Neural cell (in vitro differentiated cells): ENCODE results near the gene PDE1C. TPM values are rescaled to one million over a fixed set of nuclear protein-coding genes. Genes with fewer than 3 reads are reported as not detected.

ENCODE experiments used
- H2AFZ ChIP-seq: fragments of 200-600, 300-800 bp; sonication (generic), shearing (Covaris generic); 2 replicates; pipeline ENCODE4 v1.6.0; 2014; ENCODE audit warnings: low read depth, mild to moderate bottlenecking, antibody characterized with exemption, low read length, moderate library complexity
- H3F3A ChIP-seq: fragments of 200-600 bp; shearing (Covaris generic); 2 replicates; pipeline ENCODE4 v1.6.1; 2016; ENCODE audit warnings: mild to moderate bottlenecking, moderate library complexity, mixed read lengths, antibody characterized with exemption, low read length; ENCODE audit not compliant: insufficient read depth, poor library complexity, severe bottlenecking
- H3K27ac ChIP-seq: fragments of 200-600, 300-800 bp; sonication (generic), shearing (Covaris generic); 2 replicates; pipeline ENCODE4 v1.5.1; 2014; ENCODE audit warnings: mild to moderate bottlenecking, low read length, moderate library complexity
- H3K27me3 ChIP-seq: fragments of 300-800, 200-600 bp; sonication (generic), shearing (Covaris generic); 2 replicates; pipeline ENCODE4 v1.6.0; 2014; ENCODE audit warnings: mild to moderate bottlenecking, low read depth, low read length, moderate library complexity; ENCODE audit not compliant: insufficient read depth
- H3K36me3 ChIP-seq: fragments of 300-800, 200-600 bp; sonication (generic), shearing (Covaris generic); 2 replicates; pipeline ENCODE4 v1.5.1; 2014; ENCODE audit warnings: mild to moderate bottlenecking, antibody characterized with exemption, low read length, moderate library complexity; ENCODE audit not compliant: insufficient read depth
- H3K4me2 ChIP-seq: fragments of 300-800, 200-600 bp; sonication (generic), shearing (Covaris generic); 2 replicates; pipeline ENCODE4 v1.6.0; 2014; ENCODE audit warnings: mild to moderate bottlenecking, low read length
- H3K4me3 ChIP-seq: fragments of 300-800, 200-600 bp; sonication (generic), shearing (Covaris generic); 2 replicates; pipeline ENCODE4 v1.5.1; 2014; ENCODE audit warnings: mild to moderate bottlenecking, low read length, moderate library complexity
- H3K79me2 ChIP-seq: fragments of 200-600 bp; shearing (Covaris generic); replicated peaks from 2 replicates; pipeline ENCODE4 v1.6.0; 2014; ENCODE audit warnings: mild to moderate bottlenecking, low read length, moderate library complexity; ENCODE audit not compliant: insufficient read depth
- H3K9ac ChIP-seq: fragments of 300-800, 200-600 bp; sonication (generic), shearing (Covaris generic); 2 replicates; pipeline ENCODE4 v1.6.1; 2016; ENCODE audit warnings: mild to moderate bottlenecking, low read length, mixed read lengths
- H3K9me2 ChIP-seq: fragments of 200-600 bp; shearing (Covaris generic); 2 replicates; pipeline ENCODE4 v1.6.1; 2016; ENCODE audit warnings: mild to moderate bottlenecking, low read length, mixed read lengths; ENCODE audit not compliant: insufficient read depth
- H3K9me3 ChIP-seq: fragments of 200-600, 300-800 bp; sonication (generic), shearing (Covaris generic); 2 replicates; pipeline ENCODE4 v1.6.1; 2016; ENCODE audit warnings: mild to moderate bottlenecking, mixed run types, low read length, moderate library complexity, mixed read lengths
- H4K20me1 ChIP-seq: fragments of 200-600 bp; shearing (Covaris generic); 2 replicates; pipeline ENCODE4 v1.6.1; 2016; ENCODE audit warnings: mild to moderate bottlenecking, mixed run types; ENCODE audit not compliant: insufficient read depth
- CTCF ChIP-seq: fragments of 450-650 bp; IDR thresholded peaks from 2 replicates; pipeline ENCODE4 v1.5.1; 2014; ENCODE audit warnings: antibody characterized with exemption, mild to moderate bottlenecking, moderate library complexity; ENCODE audit not compliant: poor library complexity, severe bottlenecking
- EP300 ChIP-seq: fragments of 450-650 bp; conservative IDR thresholded peaks from 2 replicates; pipeline ENCODE4 v1.6.1; 2014; ENCODE audit warnings: antibody characterized with exemption, mild to moderate bottlenecking, moderate library complexity; ENCODE audit not compliant: poor library complexity, severe bottlenecking
- EZH2 ChIP-seq: fragments of 200-600, 300-800 bp; shearing (Covaris generic), sonication (generic); IDR thresholded peaks from 2 replicates; pipeline ENCODE4 v1.6.1; 2014; ENCODE audit warnings: antibody characterized with exemption, low read length, borderline replicate concordance, mild to moderate bottlenecking; ENCODE audit not compliant: insufficient read depth, poor library complexity, severe bottlenecking
- MXI1 ChIP-seq: fragments of 450-650 bp; conservative IDR thresholded peaks from 2 replicates; pipeline ENCODE4 v1.6.1; 2014; ENCODE audit warnings: antibody characterized with exemption, mild to moderate bottlenecking; ENCODE audit not compliant: poor library complexity, severe bottlenecking
- POLR2AphosphoS5 ChIP-seq: IDR thresholded peaks from 2 replicates; pipeline ENCODE4 v1.6.1; 2012
- RAD21 ChIP-seq: fragments of 450-650 bp; conservative IDR thresholded peaks from 2 replicates; pipeline ENCODE4 v1.6.1; 2014; ENCODE audit warnings: antibody characterized with exemption, mild to moderate bottlenecking, moderate library complexity
- SMC3 ChIP-seq: fragments of 450-650 bp; conservative IDR thresholded peaks from 2 replicates; pipeline ENCODE4 v1.6.1; 2014; ENCODE audit warnings: antibody characterized with exemption, mild to moderate bottlenecking, moderate library complexity; ENCODE audit not compliant: poor library complexity
- TAF1 ChIP-seq: IDR thresholded peaks from 2 replicates; pipeline ENCODE4 v1.6.1; 2012; ENCODE audit warnings: low read depth
- polyA plus RNA-seq: library from polyadenylated mRNA; depleted of rRNA; stranded (reverse); fragments of >200 nt; gene quantifications from 2 replicates; pipeline ENCODE4 v1.2.3, GENCODE V29; 2014
- TF ChIP-seq, protein P1 (sequence below): IDR thresholded peaks from 2 replicates; pipeline ENCODE4 v1.6.1; 2012; ENCODE audit warnings: borderline replicate concordance

The PDE1C gene
- polyA plus RNA-seq, 1 donor from 2014 or later, result 6.6 TPM

DNA sequence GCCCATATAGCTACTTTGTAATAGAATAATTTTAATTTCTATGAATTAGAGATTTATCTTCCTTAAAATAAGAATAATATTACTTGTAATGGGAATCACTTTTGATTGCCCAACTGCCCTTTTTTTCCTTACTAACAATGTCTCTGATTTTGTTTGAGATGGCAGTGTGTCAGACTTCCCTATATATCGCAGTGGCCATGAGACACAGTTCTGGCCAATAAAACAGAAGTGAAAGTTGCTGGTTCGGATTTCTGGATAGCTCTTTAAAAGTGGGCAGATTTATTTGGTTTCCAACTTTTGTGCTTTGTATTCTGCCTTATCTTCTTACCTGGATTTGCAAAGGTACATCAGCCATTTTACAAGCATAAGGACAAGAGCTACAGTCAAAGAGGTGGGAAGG lies 213.0 kb downstream of the PDE1C start:
- H3K9me3 ChIP-seq, result no peaks in the 10 kb centered on the region
- no peaks in the 10 kb centered on the region for H3K36me3 ChIP-seq
- H3K9me2 ChIP-seq, result no peaks in the 10 kb centered on the region
- H3K27ac ChIP-seq, result no peak overlapping the region
- TF ChIP-seq, protein P1, sequence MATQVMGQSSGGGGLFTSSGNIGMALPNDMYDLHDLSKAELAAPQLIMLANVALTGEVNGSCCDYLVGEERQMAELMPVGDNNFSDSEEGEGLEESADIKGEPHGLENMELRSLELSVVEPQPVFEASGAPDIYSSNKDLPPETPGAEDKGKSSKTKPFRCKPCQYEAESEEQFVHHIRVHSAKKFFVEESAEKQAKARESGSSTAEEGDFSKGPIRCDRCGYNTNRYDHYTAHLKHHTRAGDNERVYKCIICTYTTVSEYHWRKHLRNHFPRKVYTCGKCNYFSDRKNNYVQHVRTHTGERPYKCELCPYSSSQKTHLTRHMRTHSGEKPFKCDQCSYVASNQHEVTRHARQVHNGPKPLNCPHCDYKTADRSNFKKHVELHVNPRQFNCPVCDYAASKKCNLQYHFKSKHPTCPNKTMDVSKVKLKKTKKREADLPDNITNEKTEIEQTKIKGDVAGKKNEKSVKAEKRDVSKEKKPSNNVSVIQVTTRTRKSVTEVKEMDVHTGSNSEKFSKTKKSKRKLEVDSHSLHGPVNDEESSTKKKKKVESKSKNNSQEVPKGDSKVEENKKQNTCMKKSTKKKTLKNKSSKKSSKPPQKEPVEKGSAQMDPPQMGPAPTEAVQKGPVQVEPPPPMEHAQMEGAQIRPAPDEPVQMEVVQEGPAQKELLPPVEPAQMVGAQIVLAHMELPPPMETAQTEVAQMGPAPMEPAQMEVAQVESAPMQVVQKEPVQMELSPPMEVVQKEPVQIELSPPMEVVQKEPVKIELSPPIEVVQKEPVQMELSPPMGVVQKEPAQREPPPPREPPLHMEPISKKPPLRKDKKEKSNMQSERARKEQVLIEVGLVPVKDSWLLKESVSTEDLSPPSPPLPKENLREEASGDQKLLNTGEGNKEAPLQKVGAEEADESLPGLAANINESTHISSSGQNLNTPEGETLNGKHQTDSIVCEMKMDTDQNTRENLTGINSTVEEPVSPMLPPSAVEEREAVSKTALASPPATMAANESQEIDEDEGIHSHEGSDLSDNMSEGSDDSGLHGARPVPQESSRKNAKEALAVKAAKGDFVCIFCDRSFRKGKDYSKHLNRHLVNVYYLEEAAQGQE, result no peak
- no peak for TF ChIP-seq POLR2AphosphoS5
- TF ChIP-seq RAD21, result no peak
- TF ChIP-seq EP300, result no peak
- no peak for TF ChIP-seq MXI1
- no peak for TF ChIP-seq SMC3
- TF ChIP-seq EZH2, result no peak
- TF ChIP-seq TAF1, result no peak
- TF ChIP-seq CTCF, result no peak
- H3K27me3 ChIP-seq, result no peaks in the 10 kb centered on the region
- no peaks in the 10 kb centered on the region for H3F3A ChIP-seq
- H3K4me2 ChIP-seq, result no peak overlapping the region
- H4K20me1 ChIP-seq, result no peaks in the 10 kb centered on the region
- H3K9ac ChIP-seq, result no peak overlapping the region
- no peaks in the 10 kb centered on the region for H3K79me2 ChIP-seq
- no peak overlapping the region for H3K4me3 ChIP-seq
- no peak overlapping the region for H2AFZ ChIP-seq

DNA sequence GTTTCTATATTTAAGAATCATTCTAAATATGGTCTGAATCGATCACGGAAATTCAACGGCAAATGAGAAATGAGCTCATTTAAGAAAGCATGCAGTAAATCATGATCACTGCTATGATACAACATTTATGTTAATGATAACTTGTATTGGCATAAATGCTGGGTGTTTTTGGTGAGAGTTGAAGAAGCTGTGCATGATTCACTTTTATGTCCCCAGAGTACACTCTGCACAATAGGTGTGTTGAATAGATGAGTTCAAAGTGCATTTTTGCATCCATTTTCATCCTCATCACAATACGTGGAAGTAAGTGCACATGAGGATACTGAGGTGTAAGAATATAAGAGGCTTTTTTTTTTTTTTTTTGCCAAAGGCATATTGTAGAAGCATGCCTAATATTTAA lies 213.9 kb downstream of the PDE1C start:
- Histone ChIP-seq H3K27ac (no peak overlapping the region), H3K79me2 (no peaks in the 10 kb centered on the region), H3K36me3 (no peaks in the 10 kb centered on the region), H3K27me3 (no peaks in the 10 kb centered on the region), H3F3A (no peaks in the 10 kb centered on the region), H3K4me2 (no peak overlapping the region), H4K20me1 (no peaks in the 10 kb centered on the region), H3K9ac (no peak overlapping the region), H3K4me3 (no peak overlapping the region), H2AFZ (no peak overlapping the region), H3K9me2 (no peaks in the 10 kb centered on the region), H3K9me3 (no peaks in the 10 kb centered on the region)
- TF ChIP-seq SMC3, result no peak
- no peak for TF ChIP-seq MXI1
- TF ChIP-seq EP300, result no peak
- TF ChIP-seq, protein P1, result no peak
- no peak for TF ChIP-seq RAD21
- no peak for TF ChIP-seq CTCF
- TF ChIP-seq EZH2, result no peak
- no peak for TF ChIP-seq POLR2AphosphoS5
- no peak for TF ChIP-seq TAF1
